ENCODE measurements around the gene TRAK2.
"Not testable (repeated sequence)": the region's sequence is repeated elsewhere in the genome, so short reads cannot be mapped to it uniquely, and the experiment has no call there.

Gene TRAK2

DNA sequence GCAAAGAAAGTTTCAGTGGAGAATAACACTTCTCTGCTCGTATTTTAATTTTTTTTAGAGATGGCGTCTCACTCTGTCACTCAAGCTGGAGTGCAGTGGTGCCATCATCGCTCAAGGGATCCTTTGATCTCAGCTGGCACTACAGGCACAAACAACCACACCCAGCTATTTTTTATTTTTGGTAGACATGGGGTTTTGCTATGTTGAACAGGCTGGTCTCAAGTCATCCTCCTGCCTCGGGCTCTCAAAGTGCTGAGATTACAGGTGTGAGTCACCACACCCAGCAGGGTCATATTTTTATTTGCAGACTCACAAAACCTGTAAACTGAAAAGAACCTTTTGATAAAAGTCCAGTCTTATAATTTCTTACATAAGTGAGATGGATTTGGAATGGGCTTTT is 2.6 kb downstream of the TRAK2 start:
- DNase-seq (ENCODE audit: low read depth), result no peak

DNA sequence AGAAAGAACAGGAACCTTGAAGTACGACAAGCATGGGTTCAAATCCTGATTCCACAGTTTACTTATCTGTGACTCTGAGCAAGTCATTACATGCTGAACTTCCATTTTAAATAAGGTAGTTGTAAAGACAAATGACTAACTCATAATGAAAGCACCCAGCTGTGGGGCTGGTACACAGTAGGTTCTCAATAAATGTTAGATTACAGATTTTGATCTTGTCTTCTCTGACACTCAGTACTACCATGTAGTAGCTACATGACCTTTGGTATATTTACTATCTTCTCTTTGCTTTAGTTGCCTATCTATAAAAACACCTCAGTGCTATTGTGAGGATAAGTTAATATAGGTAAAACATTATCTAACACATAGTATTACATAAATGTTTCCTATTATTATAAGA is 3.2 kb downstream of the TRAK2 start:
- DNase-seq (ENCODE audit: low read depth), result no peak

DNA sequence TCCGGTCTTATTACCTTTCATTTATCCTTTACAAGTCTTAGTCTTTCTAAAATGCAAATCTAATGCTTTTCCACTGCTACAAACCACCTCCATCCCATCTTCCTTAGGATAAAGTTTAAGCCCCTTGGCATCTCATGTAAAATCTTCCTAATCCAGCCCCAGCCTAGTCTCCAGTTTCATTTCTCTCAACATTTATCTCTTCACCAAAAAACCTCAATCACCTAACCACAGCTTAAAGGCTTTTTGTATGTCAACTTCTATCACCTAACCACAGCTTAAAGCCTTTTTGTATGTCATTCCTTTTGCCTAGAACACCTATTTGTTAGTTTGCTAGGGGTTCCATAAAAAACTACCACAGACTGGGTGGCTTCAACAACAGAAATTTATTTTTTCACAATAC is 4.2 kb downstream of the TRAK2 start:
- no peak for DNase-seq (ENCODE audit: low read depth)

DNA sequence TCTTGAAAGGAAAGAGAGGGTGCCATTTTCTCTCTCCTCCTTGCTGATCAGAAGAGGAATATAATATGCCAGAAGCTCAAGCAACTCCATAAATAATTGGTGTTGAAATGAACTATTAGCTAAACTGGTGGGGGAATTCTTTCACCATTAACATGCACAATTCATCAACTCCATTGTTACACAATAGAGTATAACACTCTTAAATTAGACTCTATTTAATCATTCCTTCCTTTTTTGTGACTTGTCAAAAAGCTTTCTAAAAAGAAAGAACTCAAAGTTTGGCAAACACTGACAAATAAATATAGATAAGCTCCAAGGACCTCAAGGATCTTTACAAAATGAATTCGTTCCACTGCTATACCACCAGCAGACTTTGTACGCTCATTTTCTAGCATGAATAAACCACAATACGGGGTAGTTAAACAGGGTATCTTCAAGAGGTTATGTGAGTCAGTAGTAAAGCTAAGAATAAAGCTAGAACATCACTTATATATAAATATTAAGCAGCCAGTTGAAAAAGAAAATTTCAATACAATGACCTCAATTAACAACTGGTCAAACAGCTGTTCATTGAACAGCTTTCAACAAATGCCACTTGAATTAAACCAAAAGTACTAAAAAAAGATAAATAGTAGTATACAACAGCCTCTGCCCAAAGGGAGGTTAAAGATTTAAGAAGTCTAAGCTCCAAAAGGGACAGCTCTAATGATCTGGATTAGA is 6.4 kb downstream of the TRAK2 start:
- DNase-seq (ENCODE audit: low read depth), result no peak

DNA sequence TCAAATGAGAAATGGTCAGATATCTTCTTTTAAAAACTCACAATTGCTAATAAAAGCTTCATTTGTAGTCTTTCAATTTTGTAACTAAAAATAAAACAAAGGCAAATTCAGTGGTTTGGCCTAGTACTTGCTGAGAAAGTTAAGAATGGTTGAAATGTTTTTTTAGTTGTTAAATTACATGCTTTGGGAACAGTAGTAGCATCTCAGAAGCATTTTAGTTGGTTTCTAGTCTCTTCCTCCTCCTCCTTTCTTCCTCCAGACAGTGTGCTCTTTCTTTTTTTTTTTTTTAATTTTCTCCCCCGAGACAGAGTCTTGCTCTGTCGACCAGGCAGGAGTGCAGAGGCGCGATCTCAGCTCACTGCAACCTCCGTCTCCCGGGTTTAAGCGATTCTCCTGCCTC is 9.8 kb downstream of the TRAK2 start:
- DNase-seq (ENCODE audit: low read depth), result no peak

DNA sequence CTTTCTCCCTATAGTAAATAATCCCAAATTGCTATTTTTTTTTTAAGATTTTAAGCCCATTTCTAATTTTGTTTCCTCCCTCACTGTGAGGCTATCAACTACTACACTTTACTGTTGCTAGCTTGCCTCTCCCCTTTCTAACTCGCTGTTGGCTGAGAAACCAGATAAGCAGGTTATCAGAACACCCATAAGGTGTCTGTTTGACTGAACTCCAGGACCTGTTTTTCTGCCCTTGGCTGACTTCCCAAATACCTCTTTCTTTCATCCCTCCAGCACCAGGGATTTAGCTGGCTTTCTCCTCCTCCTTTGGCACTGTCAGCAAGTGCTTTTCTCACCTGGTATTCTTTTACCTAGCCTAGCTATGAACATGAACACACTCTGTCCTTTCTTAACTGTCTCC is 11.1 kb downstream of the TRAK2 start:
- no peak for DNase-seq (ENCODE audit: low read depth)

DNA sequence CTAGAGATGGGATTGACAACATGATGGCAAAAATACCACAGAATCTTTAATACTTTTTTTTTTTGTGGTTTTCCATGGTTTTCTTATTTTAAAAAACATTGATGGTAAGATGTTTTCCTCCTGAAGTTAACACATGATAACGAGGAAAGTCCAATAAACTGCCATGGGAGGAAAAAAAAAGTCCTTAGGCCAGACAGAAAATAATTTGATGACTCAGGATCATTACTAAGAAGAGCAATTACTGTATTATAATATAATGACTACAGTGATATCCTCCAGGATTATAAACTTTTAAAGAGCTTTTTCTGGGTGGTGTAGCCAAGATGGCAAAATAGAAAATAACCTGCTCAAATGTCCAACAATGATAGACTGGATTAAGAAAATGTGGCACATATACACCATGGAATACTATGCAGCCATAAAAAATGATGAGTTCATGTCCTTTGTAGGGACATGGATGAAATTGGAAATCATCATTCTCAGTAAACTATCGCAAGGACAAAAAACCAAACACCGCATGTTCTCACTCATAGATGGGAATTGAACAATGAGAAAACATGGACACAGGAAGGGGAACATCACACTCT is 11.8 kb downstream of the TRAK2 start:
- DNase-seq (ENCODE audit: low read depth), result not testable (repeated sequence)

DNA sequence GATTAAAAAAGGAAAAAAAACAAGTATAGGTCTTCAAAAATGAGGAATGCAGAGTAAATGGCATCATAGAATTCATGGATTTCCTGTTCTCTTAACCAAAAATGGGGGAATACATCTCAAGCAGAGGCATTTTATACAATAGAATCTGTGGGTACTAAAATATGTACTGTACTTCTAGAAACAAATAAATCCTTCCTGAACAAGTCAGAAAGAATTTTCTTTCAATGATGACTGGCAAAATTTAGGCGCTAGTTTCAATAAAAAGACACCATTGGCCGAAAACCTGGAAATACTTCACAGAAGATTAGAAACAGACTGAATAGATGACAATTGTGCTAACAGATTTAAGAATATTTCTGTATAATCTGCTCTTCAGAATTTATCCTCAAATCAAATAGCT is 15.1 kb downstream of the TRAK2 start:
- peak; percentile 36 for DNase-seq (ENCODE audit: low read depth)

DNA sequence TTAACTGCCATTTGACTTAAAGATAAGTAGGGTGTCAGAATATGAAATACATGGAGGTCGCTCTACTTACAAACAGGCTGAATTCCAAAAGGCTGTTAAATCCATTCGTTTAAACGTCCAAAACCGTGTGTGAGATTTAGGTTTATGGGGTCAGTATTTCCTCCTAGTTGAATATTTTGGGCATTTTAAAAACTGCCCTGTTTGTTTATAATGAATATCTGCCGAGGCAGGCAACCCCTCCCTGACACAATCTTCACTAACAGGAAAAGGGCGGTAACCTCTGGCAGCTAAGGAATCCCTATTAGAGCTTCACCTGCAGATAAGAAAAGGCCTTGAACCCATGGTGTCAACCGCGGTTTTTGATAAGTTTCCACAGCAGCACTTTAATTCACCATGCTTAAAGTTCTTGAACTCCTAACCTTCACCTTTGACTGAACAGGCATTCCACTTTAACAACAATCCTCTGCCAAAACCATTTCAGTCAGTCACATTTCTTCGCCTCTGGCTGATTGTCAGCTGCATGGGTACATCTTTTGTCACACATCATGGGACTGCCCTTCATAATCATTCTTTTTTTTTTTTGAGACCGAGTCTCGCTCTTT is 17.8 kb downstream of the TRAK2 start:
- no peak for DNase-seq (ENCODE audit: low read depth)

DNA sequence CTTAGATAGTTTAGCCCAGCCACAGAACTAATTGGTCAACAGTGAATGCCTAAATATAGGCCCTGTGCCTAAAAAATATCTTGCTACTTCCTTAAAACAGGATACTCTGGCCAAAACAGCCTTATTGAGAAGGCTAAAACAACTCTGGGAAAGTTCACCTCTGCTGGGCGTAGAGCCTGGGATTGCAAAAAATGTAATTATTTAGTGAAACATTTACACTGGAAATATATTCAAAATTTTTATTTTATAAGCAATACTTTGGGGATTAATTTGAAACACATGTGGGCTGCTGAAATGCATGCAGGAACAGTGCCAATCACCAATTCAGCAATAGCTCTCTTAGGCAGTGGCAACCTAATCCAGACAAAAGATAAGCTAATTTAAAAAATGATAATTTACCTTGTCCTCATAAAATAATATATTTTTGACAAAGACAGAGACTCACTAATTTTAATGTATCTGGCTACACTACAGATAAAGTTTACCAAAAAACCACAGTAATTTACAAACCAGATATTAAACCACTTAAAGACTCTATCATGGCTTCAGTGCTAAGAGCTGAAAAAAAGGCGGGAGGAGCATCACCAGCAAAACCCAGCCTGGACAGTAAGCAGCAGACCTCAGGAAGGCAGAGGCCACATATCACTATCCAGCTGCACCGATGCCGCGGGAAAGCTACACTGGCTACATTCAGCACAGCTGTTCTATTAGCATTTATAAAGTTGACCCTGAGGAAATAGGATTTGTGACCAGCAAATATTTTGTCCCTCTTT is 18.5 kb downstream of the TRAK2 start:
- peak; percentile 93 for DNase-seq (ENCODE audit: low read depth)

DNA sequence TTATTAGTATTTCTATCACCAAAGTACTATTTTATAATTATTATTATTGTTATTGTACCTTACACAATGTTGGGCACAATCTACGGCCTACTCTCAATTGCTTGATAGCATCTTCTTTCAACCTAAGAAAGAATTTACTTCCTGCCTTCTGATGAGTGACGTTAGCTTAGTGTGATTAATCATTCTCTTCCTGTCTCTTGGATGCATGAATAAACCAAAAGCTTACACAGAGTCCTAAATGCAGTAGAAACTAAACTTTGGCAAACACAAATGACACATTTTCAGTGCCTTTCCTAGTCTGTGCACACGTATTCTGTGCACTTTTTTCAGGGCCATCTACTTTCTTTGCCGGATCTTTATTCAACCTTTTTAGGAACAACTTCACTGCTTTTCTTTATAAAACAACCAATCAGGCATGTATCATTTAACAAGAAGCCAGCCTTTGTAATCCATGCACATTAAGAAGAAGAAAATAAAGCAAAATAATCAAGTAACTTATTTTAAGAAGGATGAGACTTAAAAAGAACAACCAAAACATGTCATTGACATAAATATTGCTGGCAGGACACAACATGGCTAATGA is 19.1 kb downstream of the TRAK2 start:
- DNase-seq (ENCODE audit: low read depth), result peak; percentile 65

DNA sequence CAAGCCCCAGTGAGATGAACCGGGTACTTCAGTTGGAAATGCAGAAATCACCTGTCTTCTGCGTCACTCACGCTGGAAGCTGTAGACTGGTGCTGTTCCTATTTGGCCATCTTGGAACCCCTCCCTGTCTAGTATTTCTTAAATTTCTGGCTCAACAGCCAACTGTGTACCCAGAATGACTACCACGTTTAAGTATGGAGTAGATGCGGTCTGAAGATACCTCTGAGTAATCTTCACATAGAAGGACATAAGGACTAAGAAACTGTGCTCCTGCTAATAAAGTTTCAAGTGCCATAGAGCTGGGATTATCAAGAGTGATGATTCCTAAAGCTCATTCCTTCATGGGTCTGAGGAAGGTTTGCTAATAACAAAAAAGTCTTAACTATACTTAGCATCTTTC is 20.4 kb downstream of the TRAK2 start:
- no peak for DNase-seq (ENCODE audit: low read depth)

DNA sequence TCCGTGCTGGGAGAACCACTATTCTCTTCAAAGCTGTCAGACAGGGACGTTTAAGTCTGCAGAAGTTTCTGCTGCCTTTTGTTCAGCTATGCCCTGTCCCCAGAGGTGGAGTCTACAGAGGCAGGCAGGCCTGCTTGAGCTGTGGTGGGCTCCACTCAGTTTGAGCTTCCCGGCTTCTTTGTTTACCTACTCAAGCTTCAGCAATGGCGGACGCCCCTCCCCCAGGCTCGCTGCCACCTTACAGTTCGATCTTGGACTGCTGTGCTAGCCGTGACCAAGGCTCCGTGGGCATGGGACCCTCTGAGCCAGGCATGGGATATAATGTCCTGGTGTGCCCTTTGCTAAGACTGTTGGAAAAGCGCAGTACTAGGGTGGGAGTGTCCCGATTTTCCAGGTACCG is 20.9 kb downstream of the TRAK2 start:
- not testable (repeated sequence) for DNase-seq (ENCODE audit: low read depth)

DNA sequence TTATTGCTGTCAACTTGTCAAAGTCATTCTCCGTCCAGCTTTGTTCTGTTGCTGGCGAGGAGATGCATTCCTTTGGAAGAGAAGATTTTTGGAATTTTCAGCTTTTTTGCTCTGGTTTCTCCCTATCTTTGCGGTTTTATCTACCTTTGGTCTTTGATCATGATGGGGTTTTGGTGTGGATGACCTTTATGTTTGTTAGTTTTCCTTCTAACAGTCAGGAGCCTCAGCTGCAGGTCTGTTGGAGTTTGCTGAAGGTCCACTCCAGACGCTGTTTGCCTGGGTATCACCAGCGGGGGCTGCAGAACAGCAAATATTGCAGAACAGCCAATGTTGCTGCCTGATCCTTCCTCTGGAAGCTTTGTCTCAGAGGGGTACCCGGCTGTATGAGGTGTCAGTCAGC is 21.4 kb downstream of the TRAK2 start:
- DNase-seq (ENCODE audit: low read depth), result not testable (repeated sequence)

DNA sequence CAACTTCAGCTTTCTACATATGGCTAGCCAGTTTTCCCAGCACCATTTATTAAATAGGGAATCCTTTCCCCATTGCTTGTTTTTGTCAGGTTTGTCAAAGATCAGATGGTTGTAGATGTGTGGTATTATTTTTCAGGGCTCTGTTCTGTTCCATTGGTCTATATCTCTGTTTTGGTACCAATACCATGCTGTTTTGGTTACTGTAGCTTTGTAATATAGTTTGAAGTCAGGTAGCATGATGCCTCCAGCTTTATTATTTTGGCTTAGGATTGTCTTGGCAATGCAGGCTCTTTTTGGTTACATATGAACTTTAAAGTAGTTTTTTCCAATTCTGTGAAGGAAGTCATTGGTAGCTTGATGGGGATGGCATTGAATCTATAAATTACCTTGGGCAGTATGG is 22.9 kb downstream of the TRAK2 start:
- DNase-seq (ENCODE audit: low read depth), result not testable (repeated sequence)

DNA sequence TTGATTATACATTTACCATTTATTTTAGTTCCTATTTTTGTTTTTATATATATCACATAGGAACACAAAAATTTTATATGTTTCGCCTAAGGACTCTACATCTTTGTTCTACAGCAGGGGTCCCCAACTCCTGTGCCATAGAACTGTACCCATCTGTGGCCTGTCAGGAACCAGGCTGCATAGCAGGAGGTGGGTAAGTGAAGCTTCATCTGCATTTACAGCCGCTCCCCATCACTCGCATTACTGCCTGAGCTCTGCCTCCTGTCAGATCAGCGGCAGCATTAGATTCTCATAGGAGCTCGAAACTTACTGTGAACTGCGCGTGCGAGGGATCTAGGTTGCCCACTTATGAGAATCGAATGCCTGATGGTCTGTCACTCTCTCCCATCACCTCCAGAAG is 25.3 kb downstream of the TRAK2 start:
- DNase-seq (ENCODE audit: low read depth), result no peak

DNA sequence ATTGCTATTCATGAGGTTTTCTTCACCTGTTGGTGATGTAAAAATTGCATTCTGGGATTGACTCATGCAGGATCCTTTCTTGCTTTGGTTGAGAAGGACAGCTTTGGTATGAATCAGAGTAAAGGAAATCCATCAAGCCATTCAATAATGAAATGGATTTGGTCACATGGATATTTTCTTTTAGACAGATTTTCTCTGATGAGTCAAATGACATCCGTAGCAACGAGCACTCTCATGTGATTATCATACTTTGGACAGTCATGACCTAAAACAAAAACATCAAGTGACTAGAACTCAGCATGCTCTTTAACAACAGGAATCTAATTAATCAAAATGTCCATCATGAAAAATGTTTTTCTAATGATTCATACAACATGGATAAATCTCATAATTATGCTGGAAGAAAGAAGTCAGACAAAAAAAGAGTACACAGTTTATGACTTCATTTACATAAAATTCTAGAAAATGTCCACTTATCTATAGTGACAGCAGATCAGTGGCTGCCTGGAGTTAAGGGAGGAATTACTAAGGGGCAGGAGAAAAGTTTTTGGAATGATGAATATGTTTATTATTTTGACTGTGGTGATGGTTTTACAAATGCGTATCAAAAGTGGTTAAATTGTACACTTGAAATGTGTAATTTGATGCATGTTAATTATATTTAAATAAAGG is 30.7 kb downstream of the TRAK2 start:
- peak; percentile 64 for DNase-seq (ENCODE audit: low read depth)

DNA sequence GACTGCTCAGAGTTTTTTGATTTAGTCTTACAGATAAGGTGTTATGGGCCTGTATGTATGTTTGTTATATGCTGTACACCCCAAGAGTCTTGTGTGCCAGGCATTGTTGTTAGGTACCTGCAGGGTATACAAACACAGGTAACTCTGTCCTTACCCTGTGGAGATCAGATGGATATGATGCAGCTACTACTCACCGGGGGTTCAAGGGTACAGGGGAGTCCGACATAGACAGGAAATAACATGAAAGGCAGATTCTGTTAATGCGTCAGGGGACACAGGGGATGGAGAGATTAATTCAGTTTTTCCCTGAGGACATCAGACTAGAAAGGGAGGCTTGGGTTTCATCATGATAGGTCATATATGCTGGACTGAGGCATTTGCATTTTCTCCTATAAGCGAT is 31.3 kb downstream of the TRAK2 start:
- DNase-seq (ENCODE audit: low read depth), result no peak

DNA sequence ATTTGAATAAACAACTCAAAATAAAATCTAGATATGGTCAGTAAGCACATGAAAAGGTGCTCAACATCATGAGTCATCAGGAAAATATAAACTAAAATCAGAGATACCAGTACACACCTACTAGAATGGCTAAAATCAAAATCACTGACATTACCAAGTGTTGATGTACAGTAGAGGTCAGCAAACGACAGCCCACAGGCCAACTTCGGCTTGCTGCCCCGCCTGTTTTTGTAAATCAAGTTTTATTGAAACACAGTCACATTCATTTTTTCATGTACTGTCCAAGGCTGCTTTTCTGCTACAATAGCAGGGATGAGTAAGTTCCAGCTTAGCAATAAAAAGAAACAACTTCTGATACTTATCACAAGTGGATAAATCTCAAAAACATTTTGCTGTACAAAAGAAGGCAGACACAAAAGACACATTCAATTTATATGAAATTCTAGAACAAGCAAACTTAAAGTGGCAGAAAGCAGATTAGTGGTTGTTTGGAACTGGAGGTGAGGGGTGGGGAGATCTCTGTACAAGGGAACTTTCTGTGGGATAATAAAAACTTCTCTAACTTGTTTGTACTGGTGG is 32.1 kb downstream of the TRAK2 start:
- DNase-seq (ENCODE audit: low read depth), result no peak

DNA sequence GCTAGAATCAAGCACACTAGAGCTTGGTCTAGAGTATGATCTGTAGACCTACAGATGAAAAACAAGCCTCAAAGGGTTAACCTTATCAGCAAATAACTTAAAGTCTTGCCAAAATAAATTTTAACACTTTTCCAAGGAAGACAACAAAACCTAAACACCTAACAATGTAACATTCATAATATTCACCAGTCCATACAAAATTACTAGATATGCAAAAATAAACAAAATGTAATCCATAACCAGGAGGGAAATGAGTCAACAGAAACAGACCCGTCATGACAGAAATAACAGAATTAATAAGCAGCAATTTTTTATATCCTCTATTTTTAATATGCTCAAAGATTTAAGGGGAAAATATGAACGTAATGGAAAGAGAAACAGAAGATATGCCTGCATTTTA is 36.1 kb downstream of the TRAK2 start:
- no peak for DNase-seq (ENCODE audit: low read depth)
